Caki2 (cell line): ENCODE results near the gene PORCN. TPM values are rescaled to one million over a fixed set of nuclear protein-coding genes. Genes with fewer than 3 reads are reported as not detected.
A peak's percentile ranks its signal among the peaks of the same experiment; 100 is the strongest.

Experiments used
- DNase-seq: peaks from one replicate; pipeline ENCODE4 v3.0.0-alpha.2; 2015; ENCODE audit warnings: low read depth
- in situ Hi-C: cut with HindIII; loops from 2 replicates; pipeline ENCODE4 v1.10.0; 2016; ENCODE audit warnings: low sequenced_read_pairs, low pct_unique_long_range_greater_than_20kb, mixed read lengths
- total RNA-seq: library from RNA; depleted of rRNA; stranded (reverse); fragments of >200 nt; shearing (Covaris generic); gene quantifications from 2 replicates; pipeline ENCODE4 v1.2.3, GENCODE V29; 2014; ENCODE audit warnings: low replicate concordance; rRNA removed

PORCN gene
- total RNA-seq: 149 and 151 TPM in 2 replicates

DNA sequence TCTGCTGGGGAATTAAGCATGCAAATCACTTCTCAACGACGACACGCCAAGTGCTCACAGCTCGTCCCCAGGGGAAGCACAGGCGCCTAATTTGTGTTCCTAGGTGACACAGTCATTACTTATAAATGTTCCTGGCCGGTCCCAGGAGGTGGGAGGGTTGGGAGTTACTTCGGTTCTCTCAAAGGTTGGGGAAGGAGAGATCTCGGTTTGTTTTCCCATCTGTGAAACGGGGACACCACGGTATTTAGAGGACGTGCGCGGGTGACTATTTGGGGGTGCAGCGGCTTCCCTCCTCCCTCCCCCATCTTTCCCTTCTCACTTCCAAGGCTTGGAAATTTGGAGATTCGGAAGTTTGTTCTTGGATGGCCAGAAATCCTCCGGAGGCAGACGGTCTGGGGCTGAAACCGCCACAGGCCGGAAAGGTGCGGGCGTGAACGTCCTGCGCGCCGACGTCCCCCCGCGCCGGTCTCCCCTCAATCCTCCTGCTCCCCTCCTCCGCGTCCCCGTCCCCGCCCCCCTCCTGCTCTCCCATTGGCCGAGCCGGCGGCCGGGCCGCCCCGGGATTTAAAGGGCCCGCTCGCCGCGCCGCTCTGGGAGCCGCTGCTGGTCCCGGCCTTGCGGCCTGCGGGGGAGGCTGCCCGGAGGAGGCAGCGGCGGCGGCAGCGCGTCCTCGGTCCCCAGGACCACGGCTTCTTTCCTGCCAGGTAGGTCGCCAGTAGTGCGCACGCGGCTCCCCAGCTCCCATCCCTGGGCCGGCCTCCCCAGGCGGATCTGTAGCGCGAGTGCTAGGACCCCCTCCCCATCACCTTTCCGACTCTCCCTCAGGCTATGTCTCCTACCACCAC lies at the start of gene PORCN:
Gene PORCN, plus strand, starts transcription at position 593 of the 845 bp plus-strand sequence. CDS start 829 bp downstream, outside the sequence.
- in situ Hi-C loops: no loop called here
- peak; percentile 66 for DNase-seq

DNA sequence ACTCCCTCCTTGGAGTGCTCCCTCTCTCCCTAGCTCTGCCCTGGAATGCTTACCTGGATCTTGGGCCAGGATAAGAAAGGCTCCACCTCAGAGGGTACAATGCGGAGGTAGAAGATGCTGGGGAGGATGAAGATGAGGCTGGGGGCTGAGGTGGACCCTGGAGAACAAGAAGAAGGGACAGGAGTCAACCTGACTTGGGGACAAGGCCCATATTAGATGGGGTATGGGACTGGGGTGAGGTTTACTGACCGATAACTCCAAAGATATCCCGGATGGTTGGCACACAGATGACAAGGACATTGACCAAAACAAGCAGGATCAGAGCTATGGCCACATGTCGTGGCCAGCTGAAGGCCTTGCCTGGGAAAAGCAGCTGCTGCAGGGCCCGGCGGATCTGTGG lies 49.3 kb upstream of the PORCN start:
- DNase-seq: no peak
- in situ Hi-C loops: no loop called here

DNA sequence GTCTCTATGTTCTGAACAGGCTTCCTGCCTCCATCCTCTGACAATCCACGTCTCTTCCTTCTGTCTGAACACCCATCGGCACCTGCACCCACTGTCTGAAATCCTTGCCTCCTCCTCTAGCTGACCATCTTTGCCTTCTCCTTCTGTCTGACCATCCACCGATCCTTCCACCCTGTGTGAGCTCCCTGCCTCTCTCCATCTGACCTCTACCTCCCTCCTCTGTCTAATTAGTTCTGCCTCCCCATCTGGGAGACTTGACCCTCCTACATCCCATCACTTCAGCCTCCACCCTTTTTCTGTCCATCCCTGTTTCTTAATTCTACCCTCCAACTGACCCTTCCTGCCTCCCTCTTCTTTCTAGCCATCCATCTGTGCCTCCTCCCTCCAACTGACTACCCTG lies 48.8 kb upstream of the PORCN start:
- in situ Hi-C loops: no loop called here

DNA sequence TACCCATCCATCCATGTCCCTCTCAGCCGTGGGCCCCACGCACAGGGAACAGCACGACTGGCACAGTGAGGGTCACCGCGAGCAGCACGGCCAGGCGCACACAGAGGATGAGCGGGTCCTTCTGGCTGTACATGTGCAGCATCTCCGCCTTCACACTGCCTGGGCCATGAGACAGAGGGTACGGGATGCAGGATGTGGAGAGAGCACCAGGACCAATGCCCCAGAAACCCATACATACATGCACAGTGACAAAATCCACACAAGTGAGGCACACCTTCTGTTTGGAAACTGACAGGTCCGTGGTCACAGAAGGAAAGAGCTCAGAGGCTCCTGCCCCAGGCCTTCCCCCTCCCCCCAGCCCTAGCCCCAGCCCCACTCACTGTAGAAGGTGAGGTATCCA lies 48.2 kb upstream of the PORCN start:
- in situ Hi-C loops: no loop called here

More for the DNA sequence above, 48.8 kb upstream of the PORCN start:
- DNase-seq: no peak

DNA sequence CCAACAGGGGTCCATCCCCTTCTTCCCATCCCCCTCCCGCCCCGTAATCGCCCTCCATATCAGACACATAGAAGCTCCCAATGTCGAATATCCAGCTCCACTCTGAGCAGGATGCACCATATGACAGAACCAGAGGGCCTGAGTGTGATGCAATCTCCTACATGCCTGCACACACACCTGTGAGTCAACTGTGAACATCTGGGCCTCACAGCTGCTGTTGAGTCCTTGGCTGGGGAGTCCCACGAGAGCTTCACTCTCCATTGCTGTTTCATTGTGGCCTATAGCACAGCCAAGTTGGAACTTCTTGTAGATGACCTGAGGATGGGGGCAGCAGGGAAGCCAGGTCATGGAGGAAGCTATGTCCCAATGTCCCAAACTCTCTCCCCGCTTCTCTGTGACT lies 47.0 kb upstream of the PORCN start:
- in situ Hi-C loops: no loop called here
- no peak for DNase-seq

More for the DNA sequence above, 48.2 kb upstream of the PORCN start:
- no peak for DNase-seq

DNA sequence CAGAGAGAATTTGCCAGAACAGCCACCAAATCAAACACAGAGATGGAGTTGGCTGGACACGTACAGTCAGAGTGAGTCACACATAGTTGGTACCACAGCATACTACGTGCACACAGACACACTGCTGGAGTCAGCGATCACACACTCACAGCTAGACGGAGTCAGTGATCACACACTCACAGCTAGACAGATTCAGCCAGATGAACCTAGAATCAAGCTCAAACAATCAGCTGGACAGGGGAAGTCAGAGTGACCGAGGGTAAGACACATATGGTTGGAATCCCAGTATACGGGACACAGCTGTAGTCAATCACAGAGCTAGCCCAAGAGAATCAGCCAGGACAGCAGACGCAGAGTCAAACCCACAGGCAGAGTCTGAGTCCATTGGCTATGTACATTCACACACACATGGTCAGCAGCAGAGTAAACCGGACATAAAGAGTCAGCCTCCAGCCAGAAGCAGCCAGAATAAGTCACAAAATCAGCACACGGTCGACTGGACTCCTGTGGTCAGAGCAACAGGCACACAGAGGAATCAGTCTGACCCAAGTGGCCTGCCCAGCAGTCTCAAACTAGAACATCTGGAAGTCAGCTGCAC lies 43.4 kb upstream of the PORCN start:
- in situ Hi-C loops: no loop called here
- no peak for DNase-seq

DNA sequence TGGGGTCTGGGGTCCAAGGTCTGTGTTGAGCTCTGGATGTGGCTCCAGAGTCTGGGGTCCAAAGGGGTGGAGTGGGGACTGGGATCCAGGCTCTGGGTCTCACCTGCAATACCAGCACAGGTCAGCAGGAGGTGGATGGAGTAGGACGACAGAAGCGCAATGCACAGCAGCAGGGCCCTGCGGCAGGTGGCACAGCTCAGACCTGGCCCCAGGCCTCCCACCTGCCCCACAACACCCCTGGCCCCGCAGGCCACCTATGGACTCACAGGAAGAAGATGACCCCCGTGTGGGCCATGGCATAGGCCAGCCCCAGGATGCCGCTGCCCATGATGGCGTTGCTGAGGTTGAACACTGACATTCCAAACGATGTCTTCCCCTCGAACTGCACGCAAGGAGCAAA lies 42.1 kb upstream of the PORCN start:
- in situ Hi-C loops: no loop called here
- no peak for DNase-seq

DNA sequence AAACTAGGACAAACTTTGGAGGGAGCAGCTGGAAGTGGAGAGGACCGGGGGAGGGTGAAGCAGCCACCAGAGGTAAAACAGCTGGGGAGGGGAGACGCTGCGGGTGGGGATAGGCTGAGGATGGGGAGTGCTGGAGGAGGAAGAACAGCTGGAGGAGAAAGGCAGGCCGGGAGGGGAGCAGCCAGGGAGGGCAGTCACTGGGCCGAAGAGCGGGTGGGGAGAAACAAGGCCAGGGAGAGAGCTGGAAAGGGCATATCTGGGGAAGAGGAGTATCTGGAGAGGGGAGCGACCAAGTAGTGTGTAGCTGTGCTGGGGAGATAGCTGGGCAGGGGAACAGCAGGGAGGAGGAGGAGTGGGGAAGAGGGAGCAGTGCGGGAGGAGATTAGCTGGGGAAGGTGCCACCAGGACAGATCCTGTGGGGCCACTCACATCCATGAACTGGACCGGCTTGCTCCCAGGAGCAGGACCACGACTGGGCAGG lies 41.5 kb upstream of the PORCN start:
- DNase-seq: no peak
- in situ Hi-C loops: no loop called here

DNA sequence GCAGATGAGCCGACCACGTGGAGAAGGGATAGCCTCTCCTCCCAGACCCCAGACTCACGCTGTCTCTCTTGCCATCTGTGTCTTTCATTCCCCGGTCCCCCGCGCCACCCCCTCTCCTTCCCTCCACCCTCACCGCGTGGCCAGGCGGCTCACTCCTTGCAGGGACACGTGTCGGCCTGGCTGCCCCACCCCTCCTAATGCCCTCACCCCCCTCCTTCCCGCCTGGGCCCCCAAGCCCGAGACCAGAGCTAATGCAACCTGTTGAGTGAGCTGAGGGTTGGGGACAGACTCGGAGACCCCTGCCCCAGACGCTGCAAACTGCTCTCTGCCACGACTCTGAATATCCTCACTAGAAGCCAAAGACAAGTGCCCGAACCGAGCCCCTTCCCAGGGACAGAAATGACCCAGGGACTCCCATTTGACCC lies 40.5 kb upstream of the PORCN start:
- in situ Hi-C loops: no loop called here
- DNase-seq: no peak

DNA sequence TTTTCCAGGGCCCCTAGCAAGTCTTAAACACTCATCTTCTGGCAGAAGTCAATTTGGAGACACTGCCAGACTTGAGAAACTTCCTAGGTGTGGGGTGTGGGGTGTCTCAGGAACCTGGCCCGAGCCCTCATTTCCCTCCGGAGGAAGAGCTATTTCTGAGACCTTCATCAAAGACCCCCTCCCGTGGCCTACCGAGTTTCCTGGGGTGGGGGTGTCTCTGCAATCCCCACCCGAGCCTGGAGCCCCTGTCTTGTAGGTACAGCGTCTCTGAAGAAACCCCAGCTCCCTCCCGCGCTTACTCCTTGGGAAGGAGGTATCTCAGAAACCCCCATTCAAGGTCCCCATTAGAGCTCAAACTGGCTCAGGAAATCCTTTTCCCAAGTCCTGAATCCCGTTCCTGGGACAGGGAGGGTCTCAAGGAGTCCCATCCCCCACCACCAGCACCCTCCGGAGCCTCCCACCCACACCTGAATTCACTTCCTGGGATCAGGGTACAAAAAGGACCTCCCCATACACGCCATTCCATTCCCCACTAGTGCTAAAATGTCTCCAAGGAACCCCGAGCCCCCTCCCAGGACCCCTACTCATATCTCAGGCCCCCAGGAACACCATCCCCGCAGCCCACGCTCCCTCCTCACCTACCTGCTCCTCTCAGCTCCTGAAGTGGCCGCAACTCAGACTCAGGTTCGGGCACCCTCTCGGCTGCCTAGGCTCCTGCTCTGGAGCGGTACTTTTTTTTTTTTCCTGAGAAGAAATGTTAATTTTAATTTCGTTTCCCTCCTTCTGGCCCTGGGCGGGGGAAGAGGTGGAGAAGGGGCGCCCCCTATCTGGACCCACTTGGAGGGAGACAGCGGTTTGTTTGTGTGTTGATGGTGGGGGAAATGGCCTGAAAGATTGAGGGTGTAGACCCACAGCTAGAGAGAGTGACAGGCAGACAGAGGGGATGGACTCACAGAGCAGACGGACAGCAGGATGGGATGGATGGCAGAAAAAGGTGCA lies 39.8 kb upstream of the PORCN start:
- DNase-seq: no peak
- in situ Hi-C loops: no loop called here

DNA sequence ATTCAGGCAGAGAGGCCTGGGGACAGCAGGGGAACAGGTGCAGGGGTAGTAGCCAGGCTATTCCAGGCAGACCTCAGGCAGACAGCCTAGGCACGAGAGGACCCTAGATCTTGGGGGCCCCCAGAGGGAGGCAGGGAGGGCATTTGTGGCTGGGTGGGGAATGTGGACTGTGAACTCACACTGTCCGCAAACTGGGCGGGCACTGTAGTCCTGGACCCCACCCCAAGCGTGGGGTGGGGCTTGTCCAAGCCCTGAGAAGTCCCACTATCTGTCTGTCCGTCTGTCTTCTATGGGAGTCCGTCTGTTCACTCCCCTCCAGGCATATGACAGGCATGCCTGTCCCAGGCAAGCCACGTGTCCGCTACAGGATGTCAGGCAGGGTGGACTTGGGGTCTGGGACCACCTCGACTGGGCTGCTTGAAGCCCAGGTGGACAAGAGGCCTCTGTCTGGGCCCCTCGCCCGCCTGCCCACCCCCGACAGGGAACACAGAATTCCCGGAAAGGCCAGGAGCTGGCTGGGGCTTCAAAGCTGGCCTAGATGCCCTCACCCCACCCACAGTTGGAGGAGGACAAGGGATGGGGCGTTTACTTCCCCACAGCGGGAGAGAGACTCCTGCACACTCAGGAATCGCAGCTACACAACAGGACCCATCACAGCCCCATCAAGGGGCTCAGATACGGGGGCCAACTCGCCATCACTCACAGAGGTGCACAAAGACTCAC lies 38.5 kb upstream of the PORCN start, which contains the start of gene SLC38A5:
Gene SLC38A5, minus strand, starts transcription at position 151 of the 723 bp plus-strand sequence. CDS start 2,336 bp downstream, outside the sequence.
- in situ Hi-C loops: no loop called here
- DNase-seq: no peak

DNA sequence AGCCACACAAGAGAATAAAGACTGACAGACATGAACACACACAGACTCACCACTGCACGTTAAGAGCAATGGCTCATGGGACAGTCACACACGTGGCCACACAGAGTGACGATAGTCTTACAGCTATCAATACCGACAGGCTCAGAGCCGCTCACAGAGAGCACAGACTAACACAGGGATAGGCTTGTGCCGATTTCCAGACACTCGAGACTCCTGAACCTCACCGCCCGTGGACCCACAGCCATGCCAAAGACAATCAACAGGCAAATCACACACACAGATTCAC lies 38.0 kb upstream of the PORCN start:
- in situ Hi-C loops: no loop called here
- no peak for DNase-seq

DNA sequence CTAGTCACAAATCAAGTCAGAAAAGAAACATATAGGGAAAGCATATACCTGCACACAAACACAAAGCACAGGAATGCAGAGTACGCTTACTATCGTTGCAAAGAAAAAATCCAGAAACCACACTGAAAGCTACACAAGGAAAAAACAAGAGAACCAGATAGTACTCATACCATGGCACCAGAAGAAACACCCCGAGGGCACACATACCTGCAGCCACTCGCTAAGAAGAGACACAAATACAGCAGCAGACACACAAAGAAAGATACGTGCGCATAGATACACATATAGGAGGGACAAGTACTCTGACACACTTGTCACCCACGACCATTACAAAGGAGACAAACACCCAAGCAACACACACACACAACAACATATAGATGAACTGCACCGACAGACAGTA lies 37.3 kb upstream of the PORCN start:
- in situ Hi-C loops: no loop called here
- DNase-seq: no peak

DNA sequence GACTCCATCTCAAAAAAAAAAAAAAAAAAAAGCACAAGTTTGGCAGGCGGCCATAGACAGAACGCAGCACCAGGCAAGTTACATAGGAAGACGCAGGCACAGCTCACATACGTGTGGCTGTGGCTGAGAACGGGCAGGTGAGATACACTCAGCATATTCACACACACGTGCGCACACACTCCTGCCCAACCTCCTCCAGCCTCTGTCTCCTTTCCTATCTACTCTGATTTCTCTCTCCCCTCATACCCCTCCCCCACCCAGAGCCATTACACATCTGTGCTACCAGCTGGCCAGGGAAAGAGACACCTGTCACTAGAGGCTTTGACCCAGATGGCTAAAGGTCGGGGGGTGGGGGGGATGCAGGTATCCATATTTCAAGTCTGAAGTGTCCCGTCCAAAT lies 36.6 kb upstream of the PORCN start:
- in situ Hi-C loops: no loop called here
- DNase-seq: no peak

DNA sequence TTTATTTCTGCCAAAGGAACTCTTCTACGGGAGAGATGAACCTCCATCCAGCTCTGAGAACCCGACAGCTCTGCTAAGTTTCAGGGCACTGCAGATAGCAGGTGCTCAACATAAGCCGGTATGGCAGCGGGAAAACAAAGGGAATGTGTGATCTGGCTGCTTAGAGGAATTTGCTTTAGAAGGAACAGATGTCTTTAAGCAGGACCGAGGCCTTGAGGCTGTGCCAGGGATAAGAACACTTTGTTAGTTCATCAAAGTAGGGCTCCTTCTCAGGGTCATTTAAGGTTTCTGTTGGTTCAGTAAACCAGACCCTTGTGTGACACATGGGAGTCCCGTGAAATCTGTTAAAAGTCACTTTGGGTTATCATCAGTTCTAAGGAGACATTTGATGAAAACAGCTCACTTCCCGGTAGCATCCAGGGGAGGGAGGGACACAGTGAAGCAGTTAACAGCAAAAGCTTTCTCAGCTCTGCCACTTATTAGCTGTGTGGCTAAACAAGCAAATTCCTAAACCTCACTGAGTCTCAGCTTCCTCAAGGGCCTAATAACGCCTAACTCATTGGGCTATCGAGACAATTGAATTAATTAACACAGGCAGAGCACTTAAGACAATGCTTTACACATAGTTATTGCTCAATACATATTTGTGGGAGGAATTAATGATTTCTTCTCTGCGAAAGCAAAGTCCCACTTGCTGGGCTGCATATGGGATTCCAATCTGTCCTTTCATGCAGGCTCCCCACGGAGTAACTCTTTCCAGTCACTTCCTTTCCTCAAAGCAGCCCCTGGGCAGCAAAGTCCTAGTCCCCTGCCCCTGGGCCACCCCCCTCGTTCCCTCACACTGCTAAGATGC lies 35.7 kb upstream of the PORCN start:
- DNase-seq: no peak
- in situ Hi-C loops: no loop called here

DNA sequence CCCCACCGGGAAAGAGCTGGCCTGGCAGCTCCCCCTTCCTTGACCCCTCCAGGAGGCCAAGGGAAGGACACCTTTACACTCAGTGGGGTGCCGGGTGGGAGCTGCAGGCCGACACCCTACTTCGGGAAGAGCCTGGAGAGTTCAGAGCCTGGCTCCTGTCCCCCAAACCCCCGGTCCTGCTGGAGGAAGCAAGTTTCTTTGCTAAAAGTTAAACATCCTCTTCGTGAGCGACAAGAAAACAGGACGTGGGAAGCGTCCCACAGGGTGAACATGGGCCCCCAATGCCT lies 35.1 kb upstream of the PORCN start:
- in situ Hi-C loops: no loop called here
- DNase-seq: no peak

DNA sequence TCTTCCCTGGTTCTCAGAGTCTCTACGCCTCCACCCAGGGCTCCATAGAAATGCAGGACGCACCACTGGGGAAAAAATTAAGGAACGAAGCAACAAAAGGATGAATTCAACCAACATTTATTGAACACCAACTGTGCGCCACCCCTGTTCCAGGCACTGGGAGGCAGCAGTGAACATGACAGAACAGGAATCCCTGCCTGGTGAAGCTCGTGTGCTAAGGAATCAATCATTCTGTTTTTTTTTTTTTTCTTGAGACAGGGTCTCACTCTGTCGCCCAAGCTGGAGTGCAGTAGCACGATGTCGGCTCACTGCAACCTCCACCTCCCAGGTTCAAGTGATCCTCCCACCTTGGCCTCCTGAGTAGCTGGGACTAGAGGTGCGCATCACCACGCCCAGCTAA lies 34.7 kb upstream of the PORCN start:
- in situ Hi-C loops: no loop called here
- no peak for DNase-seq
